HEK293T (cell line): ENCODE results near the gene GLRA3.

Experiments used
- CTCF ChIA-PET: fragments of 350-600 bp; formaldehyde crosslinking; extraction: SDS; loops from one replicate; lab custom pipeline; 2021; ENCODE audit warnings: antibody characterized with exemption, inconsistent platforms; lab: Yijun Ruan, JAX
- POLR2A ChIA-PET: fragments of 350-600 bp; formaldehyde crosslinking; extraction: SDS; loops from one replicate; lab custom pipeline; 2020; ENCODE audit warnings: antibody characterized with exemption, inconsistent platforms; lab: Yijun Ruan, JAX
- DNase-seq: peaks from one replicate; pipeline ENCODE4 v3.0.0; 2012; ENCODE audit warnings: mixed read lengths; ENCODE audit errors: extremely low spot score
- ARNT ChIP-seq: fragments of 450-650 bp; IDR thresholded peaks from 2 replicates; pipeline ENCODE4 v1.6.1; 2017; ENCODE audit warnings: mild to moderate bottlenecking
- BHLHE40 ChIP-seq: fragments of 450-650 bp; IDR thresholded peaks from 2 replicates; pipeline ENCODE4 v1.6.1; 2016; ENCODE audit warnings: mild to moderate bottlenecking, moderate library complexity, borderline replicate concordance
- CTBP1 ChIP-seq: fragments of 450-650 bp; IDR thresholded peaks from 2 replicates; pipeline ENCODE4 v1.6.1; 2016; ENCODE audit warnings: borderline replicate concordance
- ELF4 ChIP-seq: fragments of 450-650 bp; IDR thresholded peaks from 2 replicates; pipeline ENCODE4 v1.6.1; 2017; ENCODE audit warnings: antibody characterized with exemption
- FOXA1 ChIP-seq: fragments of 450-650 bp; IDR thresholded peaks from 2 replicates; pipeline ENCODE4 v1.6.1; 2016; ENCODE audit warnings: mild to moderate bottlenecking
- FOXK2 ChIP-seq: fragments of 450-650 bp; IDR thresholded peaks from 2 replicates; pipeline ENCODE4 v1.6.1; 2016; ENCODE audit warnings: mild to moderate bottlenecking
- FOXM1 ChIP-seq: fragments of 450-650 bp; IDR thresholded peaks from 2 replicates; pipeline ENCODE4 v1.6.1; 2017; ENCODE audit warnings: mild to moderate bottlenecking, borderline replicate concordance
- HDGF ChIP-seq: fragments of 450-650 bp; IDR thresholded peaks from 2 replicates; pipeline ENCODE4 v1.6.1; 2017; ENCODE audit warnings: antibody characterized with exemption, borderline replicate concordance
- L3MBTL2 ChIP-seq: fragments of 450-650 bp; conservative IDR thresholded peaks from 2 replicates; pipeline ENCODE4 v1.6.1; 2016; ENCODE audit warnings: mild to moderate bottlenecking
- LEF1 ChIP-seq: fragments of 450-650 bp; IDR thresholded peaks from 2 replicates; pipeline ENCODE4 v1.6.1; 2017; ENCODE audit warnings: mild to moderate bottlenecking, borderline replicate concordance
- NFRKB ChIP-seq: fragments of 450-650 bp; IDR thresholded peaks from 2 replicates; pipeline ENCODE4 v1.6.1; 2016; ENCODE audit warnings: mild to moderate bottlenecking, moderate library complexity
- PKNOX1 ChIP-seq: fragments of 450-650 bp; IDR thresholded peaks from 2 replicates; pipeline ENCODE4 v1.6.1; 2016
- SP1 ChIP-seq: fragments of 450-650 bp; IDR thresholded peaks from 2 replicates; pipeline ENCODE4 v1.6.1; 2017
- SUZ12 ChIP-seq: fragments of 450-650 bp; IDR thresholded peaks from 2 replicates; pipeline ENCODE4 v1.6.1; 2016; ENCODE audit warnings: mild to moderate bottlenecking
- TARDBP ChIP-seq: fragments of 450-650 bp; IDR thresholded peaks from 2 replicates; pipeline ENCODE4 v1.6.1; 2016
- ZNF384 ChIP-seq: fragments of 450-650 bp; IDR thresholded peaks from 2 replicates; pipeline ENCODE4 v1.6.1; 2016

Gene GLRA3

DNA sequence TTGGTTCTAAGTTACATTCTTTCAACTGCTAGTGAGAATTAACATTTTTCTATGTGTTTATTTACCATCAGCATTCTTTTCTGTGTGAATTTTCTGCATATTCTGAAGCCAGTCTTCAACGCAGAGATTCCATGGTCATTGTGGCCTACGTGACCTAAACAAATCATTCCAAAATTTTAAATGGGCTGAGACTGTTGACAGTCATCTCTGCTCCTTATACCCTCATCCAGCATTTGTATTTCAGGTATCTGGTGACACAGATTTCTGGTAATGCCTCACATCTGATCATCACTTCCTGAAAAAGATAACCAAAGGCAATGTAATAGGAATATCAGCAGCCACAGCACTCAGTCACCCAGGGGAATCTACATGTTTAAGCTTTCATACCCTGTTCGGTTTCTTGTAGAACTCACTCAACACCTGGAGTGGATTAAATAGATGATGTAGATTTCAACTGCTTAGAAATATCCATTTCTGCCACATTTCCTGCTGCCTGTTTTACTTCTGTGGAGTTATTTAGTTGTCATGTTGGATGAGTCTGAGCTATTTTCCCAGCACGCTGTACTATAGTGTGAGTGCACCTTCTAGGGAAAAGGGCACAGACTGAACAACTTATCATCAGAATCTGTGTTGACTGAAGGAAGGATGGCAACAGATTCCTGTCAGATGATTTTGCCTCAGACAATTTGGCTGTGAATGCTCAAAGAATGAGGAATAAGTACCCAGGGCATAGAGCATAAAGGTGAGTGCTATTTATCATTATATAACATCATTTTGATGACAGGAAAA, 233.7 kb downstream of the GLRA3 start:
- TF ChIP-seq FOXA1 (no peak), SUZ12 (no peak), PKNOX1 (no peak), HDGF (no peak), ARNT (no peak), FOXK2 (no peak)
- DNase-seq: no peak
- CTCF ChIA-PET: interaction anchor here (0.7 kb wide), 1 partner anchor 18 kb away, joined by 4 read pairs; no protein-coding TSS in a partner anchor
- POLR2A ChIA-PET: no interaction called here

DNA sequence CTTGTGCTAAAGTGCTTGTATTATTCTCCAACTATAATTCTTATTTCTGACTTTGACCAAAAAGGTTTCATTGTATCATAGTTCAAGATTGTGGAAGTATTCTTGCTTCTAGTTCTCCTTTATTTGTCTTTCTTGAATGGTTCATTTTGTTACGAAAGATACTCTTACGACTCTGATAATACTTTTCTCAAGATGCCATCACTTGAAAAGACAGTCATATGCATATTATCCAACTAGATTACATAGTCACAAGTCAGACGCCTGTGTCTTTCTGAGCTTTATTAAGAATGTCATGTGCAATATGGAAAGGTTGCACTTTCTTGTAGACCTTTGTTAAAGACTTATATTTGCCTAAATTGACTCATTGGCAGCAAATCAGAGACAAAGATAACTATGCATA, 235.3 kb downstream of the GLRA3 start:
- POLR2A ChIA-PET: no interaction called here
- no peak for DNase-seq
- CTCF ChIA-PET: interaction anchor here (0.7 kb wide), 1 partner anchor 53 kb away, joined by 3 read pairs; no protein-coding TSS in a partner anchor
- TF ChIP-seq SUZ12 (no peak), NFRKB (no peak)

GRCh38 chr4:174592985-174593335, 236.1 kb downstream of the GLRA3 start:
- POLR2A ChIA-PET: no interaction called here
- CTCF ChIA-PET: no interaction called here

DNA sequence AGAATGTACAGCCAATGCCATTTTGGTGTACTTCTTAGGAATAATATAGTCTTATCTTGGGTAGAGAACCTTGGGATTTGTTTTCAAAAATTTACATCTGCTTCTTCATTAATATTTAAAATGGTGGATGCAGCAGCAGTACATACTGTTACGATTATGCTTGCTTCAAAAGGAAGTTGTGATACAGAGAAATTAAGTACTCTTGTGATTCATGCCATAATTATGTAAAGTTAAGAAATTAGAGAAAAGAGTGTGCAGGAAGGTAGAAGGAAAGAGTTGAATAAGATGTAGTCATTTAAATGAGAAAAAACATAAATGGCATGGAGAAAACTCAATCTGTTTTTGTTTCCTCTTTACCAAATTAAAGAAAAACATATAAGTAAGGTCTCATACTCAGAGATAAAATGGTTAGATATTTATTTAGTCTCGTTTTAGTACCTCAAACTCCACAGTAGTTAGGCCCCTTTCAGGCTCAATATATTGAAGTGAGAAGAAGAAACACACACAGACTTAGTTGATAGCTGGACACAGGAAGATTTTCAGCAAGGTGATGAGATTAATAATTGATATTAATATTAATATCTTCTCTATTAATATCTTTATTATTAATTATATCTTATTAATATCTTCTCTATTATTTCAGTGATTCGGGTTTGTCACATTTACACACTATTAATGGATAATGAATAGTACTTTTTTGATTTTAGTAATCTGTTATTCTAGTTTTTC, 236.6 kb downstream of the GLRA3 start:
- ChIA-PET CTCF (no interaction called here), POLR2A (no interaction called here)
- no peak for DNase-seq
- TF ChIP-seq FOXM1: no peak
- TF ChIP-seq ZNF384: no peak
- TF ChIP-seq ELF4: no peak
- no peak for TF ChIP-seq BHLHE40
- no peak for TF ChIP-seq CTBP1
- TF ChIP-seq SUZ12: no peak
- no peak for TF ChIP-seq SP1
- TF ChIP-seq NFRKB: no peak
- no peak for TF ChIP-seq PKNOX1
- TF ChIP-seq FOXK2: no peak
- no peak for TF ChIP-seq HDGF

More at GRCh38 chr4:174592985-174593335, 236.1 kb downstream of the GLRA3 start:
- no peak for DNase-seq
- no peak for TF ChIP-seq PKNOX1
- no peak for TF ChIP-seq FOXK2
- TF ChIP-seq TARDBP: no peak
- TF ChIP-seq NFRKB: no peak
- no peak for TF ChIP-seq ARNT
- no peak for TF ChIP-seq CTBP1
- TF ChIP-seq HDGF: no peak
- no peak for TF ChIP-seq FOXA1
- no peak for TF ChIP-seq SP1
- TF ChIP-seq LEF1: no peak
- no peak for TF ChIP-seq SUZ12
- no peak for TF ChIP-seq FOXM1
- TF ChIP-seq L3MBTL2: no peak
- no peak for TF ChIP-seq BHLHE40
- no peak for TF ChIP-seq ZNF384
- no peak for TF ChIP-seq ELF4

DNA sequence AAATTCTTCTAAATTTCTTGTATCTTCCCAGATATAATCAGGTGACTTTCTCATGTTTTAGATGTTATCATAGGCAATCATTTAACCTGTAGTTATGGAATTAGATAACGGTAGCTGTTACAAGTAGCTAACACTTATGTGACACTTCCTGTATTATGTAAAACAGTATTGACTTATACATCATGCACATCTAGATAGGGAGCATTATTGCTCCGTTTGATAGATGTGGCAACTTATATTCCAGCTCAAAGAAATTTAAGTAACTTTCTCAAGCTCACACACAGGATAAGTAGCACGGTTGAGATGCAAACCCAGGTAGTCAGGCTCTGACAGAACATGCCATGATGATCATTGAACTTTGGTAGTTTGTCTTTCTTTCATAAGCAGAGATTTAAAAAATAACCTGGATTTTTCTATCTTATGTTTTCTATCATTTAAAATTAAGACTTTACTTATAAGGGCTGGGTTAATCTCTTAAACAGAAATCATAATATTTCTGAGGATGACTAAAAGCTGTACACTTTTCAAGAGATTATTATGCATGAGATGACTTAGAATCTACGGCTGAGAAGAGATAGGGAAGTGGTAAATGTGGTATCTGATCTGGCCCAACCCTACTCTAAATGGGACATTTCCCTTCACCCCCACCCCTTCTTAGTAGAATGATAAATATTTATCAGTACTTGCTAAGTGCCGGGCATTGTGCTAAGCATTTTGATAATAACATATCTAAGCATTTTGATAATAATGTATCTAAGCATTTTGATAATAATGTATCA, 237.6 kb downstream of the GLRA3 start:
- ChIA-PET POLR2A (no interaction called here), CTCF (no interaction called here)
- TF ChIP-seq ARNT (no peak), ELF4 (no peak), L3MBTL2 (no peak), LEF1 (no peak), SP1 (no peak), TARDBP (no peak), HDGF (no peak), PKNOX1 (no peak), FOXM1 (no peak), BHLHE40 (no peak), FOXK2 (no peak), FOXA1 (no peak), NFRKB (no peak), SUZ12 (no peak)
- DNase-seq: no peak
